TTC549 (cell line): ENCODE measurements around the gene CCT7.

Experiments
- FAIRE-seq: peaks from 2 replicates; lab custom pipeline; 2012; peaks lifted over from hg19 to GRCh38; lab: Jason Lieb, UNC

CCT7 gene

DNA sequence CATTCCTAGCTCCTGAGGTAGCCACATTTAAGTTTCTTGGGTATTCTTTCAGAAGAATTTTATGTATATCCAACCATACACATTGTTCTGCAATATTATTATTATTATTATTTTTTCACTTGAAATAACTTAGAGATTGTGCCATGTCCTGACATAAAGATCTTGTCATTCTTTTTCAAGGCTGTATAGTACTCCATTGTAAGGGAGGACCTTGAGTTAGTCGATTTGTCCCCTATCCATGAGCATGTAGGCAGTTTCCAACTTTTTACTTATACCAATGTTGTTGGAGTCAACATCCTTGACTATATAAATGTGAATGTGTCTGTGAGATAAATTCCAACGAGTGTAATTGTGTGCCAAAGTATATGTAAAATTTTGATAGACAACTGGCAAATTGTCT is 60.1 kb downstream of the CCT7 start:
- no peak for FAIRE-seq

DNA sequence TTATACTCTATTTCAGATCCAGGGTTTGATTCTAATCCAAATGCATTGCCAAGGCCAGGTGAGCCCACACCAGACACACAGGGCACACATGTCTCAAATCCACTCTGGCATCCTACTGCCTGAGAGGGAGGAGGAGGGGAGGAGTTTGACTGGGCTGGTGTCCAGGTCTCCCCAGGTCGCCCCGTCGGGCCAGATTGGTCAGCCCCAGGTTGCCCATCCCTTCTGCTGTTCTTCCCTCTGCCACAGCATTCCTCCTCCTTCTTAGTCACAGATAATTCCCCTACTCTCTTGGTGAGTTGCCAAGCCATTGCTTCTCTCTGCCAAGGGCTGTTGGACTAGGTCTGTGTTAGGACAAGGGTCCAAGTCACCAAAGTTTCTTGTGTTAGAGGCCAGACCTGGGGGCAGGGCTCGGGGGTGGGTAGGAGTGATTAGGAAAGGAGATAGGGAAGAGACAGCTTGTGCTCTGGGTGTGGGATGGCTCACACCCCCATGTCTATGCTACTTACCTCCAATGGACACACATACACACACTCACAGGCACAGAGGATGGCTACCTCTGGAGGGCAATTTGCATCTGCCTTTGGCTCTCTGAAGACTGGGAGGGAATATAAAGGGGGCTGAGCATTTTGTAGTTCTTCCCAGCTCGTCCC is 61.8 kb downstream of the CCT7 start:
- FAIRE-seq = no peak

DNA sequence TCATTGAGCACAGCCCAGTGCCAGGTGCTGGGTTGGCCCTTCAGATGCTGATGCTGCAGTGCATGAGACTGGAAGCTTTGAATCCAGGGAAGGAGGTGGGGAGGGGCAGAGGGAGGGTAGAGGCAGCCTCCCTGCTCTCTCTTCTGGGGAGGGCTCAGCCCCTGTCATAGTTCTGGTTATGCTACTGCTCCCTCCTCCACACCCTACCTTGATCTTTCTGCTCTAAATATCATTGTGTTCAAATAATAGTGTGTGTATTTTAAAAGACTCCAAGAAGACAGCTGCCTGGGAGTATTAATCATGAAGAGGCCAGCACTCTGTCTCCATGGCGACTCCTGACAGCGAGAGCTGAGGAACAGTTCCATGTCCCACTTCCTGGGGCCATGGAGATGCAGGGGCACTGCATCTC is 63.0 kb downstream of the CCT7 start:
- no peak for FAIRE-seq

DNA sequence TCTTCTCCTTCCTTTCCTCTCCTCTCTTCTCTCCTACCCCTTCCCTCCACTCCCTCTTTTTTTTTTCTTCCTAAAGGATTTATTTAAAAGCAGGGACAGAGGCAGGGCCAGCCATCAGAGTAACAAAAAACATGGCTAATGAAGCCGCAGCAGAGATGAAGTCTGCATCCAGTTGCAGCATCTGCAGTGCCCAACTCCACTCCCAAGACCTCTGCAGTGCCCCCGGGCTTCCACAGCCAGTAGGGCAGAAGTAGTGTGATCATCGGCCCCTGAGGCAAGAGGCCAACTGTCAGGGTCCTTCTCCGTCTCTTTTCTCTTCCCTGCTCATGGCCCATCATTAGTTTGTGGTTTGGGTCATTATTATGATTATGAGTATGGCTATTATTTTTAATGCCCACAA is 63.5 kb downstream of the CCT7 start:
- no peak for FAIRE-seq

DNA sequence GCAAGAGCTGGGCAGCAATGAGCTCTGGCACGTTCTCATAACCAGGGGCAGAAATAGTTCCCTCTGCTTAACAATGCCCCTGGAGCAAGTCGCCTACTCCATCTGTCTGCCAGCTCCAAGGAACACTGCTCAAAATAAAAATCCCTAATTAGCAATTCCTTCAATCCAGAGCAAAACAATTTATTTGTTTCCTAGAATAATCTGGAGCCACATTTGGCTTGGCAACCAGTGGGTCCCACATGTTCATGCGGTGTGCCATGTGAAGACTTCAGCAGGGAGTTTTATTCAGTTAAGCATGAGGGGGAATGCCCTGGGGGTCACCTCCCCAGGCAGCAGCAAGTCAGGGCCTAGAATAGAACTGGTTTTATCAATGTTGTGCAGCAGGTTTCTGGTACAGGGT is 66.8 kb downstream of the CCT7 start:
- FAIRE-seq = no peak

DNA sequence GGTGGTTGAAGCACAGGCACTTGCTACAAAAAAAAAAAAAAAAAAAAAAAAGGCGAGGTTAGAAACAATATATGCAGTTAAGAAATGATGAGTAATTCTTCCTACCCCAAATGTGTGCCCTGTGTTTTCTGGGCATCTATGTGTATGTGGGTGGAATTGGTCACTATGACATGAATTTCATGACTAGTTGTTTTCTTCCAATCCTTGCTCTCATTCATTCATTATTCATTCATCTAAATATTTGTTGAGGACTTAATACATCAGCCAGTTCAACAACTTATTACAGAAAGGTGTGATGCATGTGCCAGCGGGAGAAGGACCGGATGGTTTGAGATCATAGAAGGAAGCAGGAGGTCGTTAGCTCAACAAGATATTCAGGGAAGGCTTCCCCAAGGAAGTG is 67.5 kb downstream of the CCT7 start:
- FAIRE-seq = no peak
